Coronary artery (tissue), 2 donors: ENCODE measurements around the gene PKD2.
"Not testable (repeated sequence)": the region's sequence is repeated elsewhere in the genome, so short reads cannot be mapped to it uniquely, and the experiment has no call there.

Experiments
- DNase-seq: peaks from one replicate; pipeline ENCODE4 v3.0.0-alpha.2; 2017; ENCODE audit warnings: low spot score
- H3K27ac ChIP-seq, 2 donors: fragments of 200-600 bp; sonication (generic); one replicate each; pipeline ENCODE4 v1.5.1; 2016 to 2019
- H3K4me3 ChIP-seq: fragments of 200-600 bp; sonication (generic); 2 replicates; pipeline ENCODE4 v1.5.1; 2016; ENCODE audit warnings: mild to moderate bottlenecking, moderate library complexity
- CTCF ChIP-seq: fragments of 200-600 bp; sonication (generic); IDR thresholded peaks from one replicate; pipeline ENCODE4 v1.5.1; 2019; ENCODE audit warnings: antibody characterized with exemption

The PKD2 gene

GRCh38 chr4:87985887-87986200 lies 21.6 kb upstream of the PKD2 start:
- no peak overlapping the region for H3K4me3 ChIP-seq
- TF ChIP-seq CTCF, result no peak

GRCh38 chr4:87986508-87986907 lies 20.9 kb upstream of the PKD2 start:
- no peak for DNase-seq
- Histone ChIP-seq H3K27ac (no peak overlapping the region), H3K4me3 (no peak overlapping the region)
- TF ChIP-seq CTCF, result no peak

More at GRCh38 chr4:87985887-87986200, 21.6 kb upstream of the PKD2 start:
- no peak overlapping the region for H3K27ac ChIP-seq
- no peak for DNase-seq

GRCh38 chr4:87989765-87990164 lies 17.7 kb upstream of the PKD2 start:
- no peak overlapping the region for H3K4me3 ChIP-seq
- no peak for TF ChIP-seq CTCF
- no peak overlapping the region for H3K27ac ChIP-seq
- no peak for DNase-seq

GRCh38 chr4:87995435-87995834 lies 12.0 kb upstream of the PKD2 start:
- no peak overlapping the region for H3K27ac ChIP-seq
- H3K4me3 ChIP-seq, result no peak overlapping the region
- no peak for TF ChIP-seq CTCF
- no peak for DNase-seq

GRCh38 chr4:87999191-87999691 lies 8.2 kb upstream of the PKD2 start:
- H3K4me3 ChIP-seq, DNase-seq, H3K27ac ChIP-seq: not testable (repeated sequence)

GRCh38 chr4:88001871-88002270 lies 5.6 kb upstream of the PKD2 start:
- no peak overlapping the region for H3K27ac ChIP-seq
- H3K4me3 ChIP-seq, result no peak overlapping the region

GRCh38 chr4:88002786-88003185 lies 4.6 kb upstream of the PKD2 start:
- no peak for DNase-seq
- Histone ChIP-seq H3K4me3 (no peak overlapping the region), H3K27ac (no peak overlapping the region)
- TF ChIP-seq CTCF, result no peak

More at GRCh38 chr4:88001871-88002270, 5.6 kb upstream of the PKD2 start:
- DNase-seq, result no peak
- TF ChIP-seq CTCF, result no peak

- Histone ChIP-seq H3K27ac (no peak overlapping the region), H3K4me3 (no peak overlapping the region)
- TF ChIP-seq CTCF, result no peak
- no peak for DNase-seq
These were observed 4.2 kb upstream of the PKD2 start for GRCh38 chr4:88003261-88003660.
